Hepatocyte (in vitro differentiated cells): ENCODE data around the gene ESRP2. TPM values are rescaled to one million over a fixed set of nuclear protein-coding genes. Genes with fewer than 3 reads are reported as not detected.

Source experiments
- DNase-seq: peaks from one replicate; pipeline ENCODE4 v3.0.0-alpha.2; 2016; ENCODE audit warnings: low spot score
- H2AFZ ChIP-seq: fragments of 200-600 bp; sonication (generic); 2 replicates; pipeline ENCODE4 v1.6.0; 2016; ENCODE audit warnings: antibody characterized with exemption, mild to moderate bottlenecking
- H3K27ac ChIP-seq: fragments of 200-600 bp; sonication (generic); 2 replicates; pipeline ENCODE4 v1.5.1; 2016; ENCODE audit warnings: mild to moderate bottlenecking
- H3K27me3 ChIP-seq: fragments of 200-600 bp; sonication (generic); 2 replicates; pipeline ENCODE4 v1.6.1; 2016
- H3K36me3 ChIP-seq: fragments of 200-600 bp; sonication (generic); replicated peaks from 2 replicates; pipeline ENCODE4 v1.5.1; 2016; ENCODE audit warnings: low read depth; ENCODE audit not compliant: insufficient read depth
- H3K4me1 ChIP-seq: fragments of 200-600 bp; sonication (generic); 2 replicates; pipeline ENCODE4 v1.5.1; 2016; ENCODE audit warnings: mild to moderate bottlenecking, moderate library complexity; ENCODE audit not compliant: insufficient read depth
- H3K4me2 ChIP-seq: fragments of 200-600 bp; sonication (generic); 2 replicates; pipeline ENCODE4 v1.6.0; 2016
- H3K4me3 ChIP-seq: fragments of 200-600 bp; sonication (generic); 2 replicates; pipeline ENCODE4 v1.5.1; 2016; ENCODE audit warnings: mild to moderate bottlenecking
- H3K79me2 ChIP-seq: fragments of 200-600 bp; sonication (generic); 2 replicates; pipeline ENCODE4 v1.6.0; 2017; ENCODE audit warnings: mild to moderate bottlenecking
- H3K9me2 ChIP-seq: fragments of 200-600 bp; sonication (generic); replicated peaks from 2 replicates; pipeline ENCODE4 v1.6.0; 2017; ENCODE audit warnings: mild to moderate bottlenecking; ENCODE audit not compliant: insufficient read depth
- H3K9me3 ChIP-seq: fragments of 200-600 bp; sonication (generic); 2 replicates; pipeline ENCODE4 v1.5.1; 2016; ENCODE audit warnings: low read depth, mild to moderate bottlenecking
- H4K20me1 ChIP-seq: fragments of 200-600 bp; sonication (generic); 2 replicates; pipeline ENCODE4 v1.6.0; 2016; ENCODE audit warnings: mild to moderate bottlenecking; ENCODE audit not compliant: insufficient read depth, poor library complexity, severe bottlenecking
- EZH2 ChIP-seq: fragments of 200-600 bp; sonication (generic); IDR thresholded peaks from 2 replicates; pipeline ENCODE4 v1.6.1; 2016; ENCODE audit warnings: antibody characterized with exemption, mild to moderate bottlenecking, borderline replicate concordance
- EZH2phosphoT487 ChIP-seq: fragments of 200-600 bp; sonication (generic); IDR thresholded peaks from one replicate; pipeline ENCODE4 v1.6.1; 2018; ENCODE audit warnings: antibody characterized with exemption, mild to moderate bottlenecking, low read depth, moderate library complexity; ENCODE audit not compliant: unreplicated experiment, severe bottlenecking
- WGBS: methylation state at CpG from one replicate; pipeline ENCODE4 v1.1.6; 2016; ENCODE audit warnings: low lambda C conversion rate; ENCODE audit errors: missing lambda C conversion rate; 5-methylcytosine and 5-hydroxymethylcytosine counted together
- polyA plus RNA-seq: library from polyadenylated mRNA; unstranded; fragments of >200 nt; fragmentation: Nextera tagmentation; extraction: Ambion mirVana; gene quantifications from 2 replicates; pipeline ENCODE4 v1.2.1, GENCODE V29; 2016
- total RNA-seq: library from RNA; depleted of rRNA; stranded (reverse); fragments of >200 nt; gene quantifications from 2 replicates; pipeline ENCODE4 v1.2.3, GENCODE V29; 2014
- TF ChIP-seq, protein P1 (sequence below): fragments of 200-600 bp; sonication (generic); IDR thresholded peaks from 2 replicates; pipeline ENCODE4 v1.5.1; 2016; ENCODE audit warnings: antibody characterized with exemption, mild to moderate bottlenecking; ENCODE audit not compliant: poor library complexity

Gene ESRP2
- total and polyA plus RNA-seq, 2 experiments from 2014 or later = 39.5 to 52.4 TPM

DNA sequence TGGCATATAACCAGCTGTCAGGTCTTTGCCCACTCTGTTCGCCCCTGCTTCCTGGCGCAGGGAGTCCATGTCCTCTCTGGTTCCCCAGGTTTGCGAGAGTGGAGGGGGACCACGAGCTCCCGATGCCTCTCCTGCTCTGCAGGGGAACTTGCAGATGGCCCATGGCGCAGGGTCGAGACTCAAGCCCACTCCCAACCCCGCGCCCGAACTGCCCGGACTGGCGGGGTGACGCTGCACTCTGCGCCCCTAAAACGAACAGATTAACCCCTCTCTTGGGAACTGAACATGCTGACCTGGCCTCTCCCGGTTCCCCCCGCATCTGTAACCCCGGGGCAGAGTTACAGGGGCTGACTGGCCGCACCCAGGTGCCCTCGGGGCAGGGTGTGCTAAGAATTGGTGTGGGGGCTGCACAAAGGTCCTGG is 8.6 kb upstream of the ESRP2 start:
- WGBS = 19% methylated on average over 19 of the region's 20 CpGs
- Histone ChIP-seq H3K36me3 (no peaks in the 10 kb centered on the region), H2AFZ (peak overlapping the region; percentile 81), H3K79me2 (peaks cover 9% of the 10 kb centered on the region), H3K9me3 (no peaks in the 10 kb centered on the region), H3K4me3 (peak overlapping the region; percentile 96), H3K4me2 (peak overlapping the region; percentile 92), H3K4me1 (peaks cover 7% of the 10 kb centered on the region), H3K27me3 (no peaks in the 10 kb centered on the region), H3K27ac (no peak overlapping the region), H3K9me2 (no peaks in the 10 kb centered on the region), H4K20me1 (no peaks in the 10 kb centered on the region)
- DNase-seq = no peak
- no peak for TF ChIP-seq EZH2phosphoT487
- TF ChIP-seq, protein P1, sequence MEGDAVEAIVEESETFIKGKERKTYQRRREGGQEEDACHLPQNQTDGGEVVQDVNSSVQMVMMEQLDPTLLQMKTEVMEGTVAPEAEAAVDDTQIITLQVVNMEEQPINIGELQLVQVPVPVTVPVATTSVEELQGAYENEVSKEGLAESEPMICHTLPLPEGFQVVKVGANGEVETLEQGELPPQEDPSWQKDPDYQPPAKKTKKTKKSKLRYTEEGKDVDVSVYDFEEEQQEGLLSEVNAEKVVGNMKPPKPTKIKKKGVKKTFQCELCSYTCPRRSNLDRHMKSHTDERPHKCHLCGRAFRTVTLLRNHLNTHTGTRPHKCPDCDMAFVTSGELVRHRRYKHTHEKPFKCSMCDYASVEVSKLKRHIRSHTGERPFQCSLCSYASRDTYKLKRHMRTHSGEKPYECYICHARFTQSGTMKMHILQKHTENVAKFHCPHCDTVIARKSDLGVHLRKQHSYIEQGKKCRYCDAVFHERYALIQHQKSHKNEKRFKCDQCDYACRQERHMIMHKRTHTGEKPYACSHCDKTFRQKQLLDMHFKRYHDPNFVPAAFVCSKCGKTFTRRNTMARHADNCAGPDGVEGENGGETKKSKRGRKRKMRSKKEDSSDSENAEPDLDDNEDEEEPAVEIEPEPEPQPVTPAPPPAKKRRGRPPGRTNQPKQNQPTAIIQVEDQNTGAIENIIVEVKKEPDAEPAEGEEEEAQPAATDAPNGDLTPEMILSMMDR = no peak
- no peak for TF ChIP-seq EZH2

DNA sequence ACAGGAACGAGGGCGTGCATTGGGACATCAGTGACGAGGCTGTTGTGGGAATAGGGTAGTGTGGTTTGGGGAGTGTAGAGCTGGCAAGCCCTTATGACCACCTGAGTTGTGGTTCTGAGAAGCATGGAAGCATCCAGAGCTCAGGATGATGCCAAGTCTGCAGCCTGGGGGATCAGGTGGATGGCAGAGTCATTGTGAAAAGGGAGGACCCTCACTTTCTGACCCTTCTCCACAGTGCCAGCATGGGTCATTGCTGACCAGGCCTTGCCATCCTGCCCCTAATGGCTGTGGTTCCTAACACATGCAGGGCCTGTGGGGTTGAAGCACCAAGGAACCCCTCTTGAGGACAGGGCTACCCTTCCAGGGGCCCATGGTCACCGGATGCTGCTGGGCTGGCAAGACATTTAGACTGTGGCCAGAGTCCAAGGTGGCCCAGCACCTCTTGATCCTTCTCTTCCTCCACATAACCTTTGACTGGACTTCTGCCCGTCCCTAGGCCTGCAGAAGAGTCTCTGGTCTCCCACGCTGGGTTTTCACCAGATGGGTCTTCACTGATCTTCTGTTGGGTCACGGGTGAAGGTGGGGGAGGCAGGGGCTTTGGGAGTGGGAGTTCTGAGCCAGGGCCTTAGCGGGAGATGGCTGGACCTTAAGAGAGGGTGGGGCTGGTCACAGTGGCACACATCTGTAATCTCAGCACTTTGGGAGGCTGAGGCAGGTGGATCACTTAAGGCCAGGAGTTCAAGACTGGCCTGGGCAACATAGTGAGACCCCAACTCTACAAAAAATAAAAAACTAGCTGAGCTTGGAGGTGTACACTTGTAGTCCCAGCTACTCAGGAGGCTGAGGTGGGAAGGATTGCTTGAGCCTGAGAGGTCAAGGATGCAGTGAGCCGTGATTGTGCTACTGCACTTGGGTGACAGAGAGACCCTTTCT is 7.3 kb upstream of the ESRP2 start:
- DNase-seq = no peak
- H2AFZ ChIP-seq = no peak overlapping the region
- 91% methylated on average over 9 of the region's 9 CpGs for WGBS
- H3K79me2 ChIP-seq = peaks cover 9% of the 10 kb centered on the region
- no peak overlapping the region for H3K4me3 ChIP-seq
- no peaks in the 10 kb centered on the region for H3K36me3 ChIP-seq
- peaks cover 7% of the 10 kb centered on the region for H3K4me1 ChIP-seq
- no peak overlapping the region for H3K27ac ChIP-seq
- H3K27me3 ChIP-seq = no peaks in the 10 kb centered on the region
- no peaks in the 10 kb centered on the region for H3K9me3 ChIP-seq
- no peak overlapping the region for H3K4me2 ChIP-seq
- H3K9me2 ChIP-seq = no peaks in the 10 kb centered on the region
- no peaks in the 10 kb centered on the region for H4K20me1 ChIP-seq
- TF ChIP-seq, protein P1 = no peak
- TF ChIP-seq EZH2phosphoT487 (no peak), EZH2 (no peak)

DNA sequence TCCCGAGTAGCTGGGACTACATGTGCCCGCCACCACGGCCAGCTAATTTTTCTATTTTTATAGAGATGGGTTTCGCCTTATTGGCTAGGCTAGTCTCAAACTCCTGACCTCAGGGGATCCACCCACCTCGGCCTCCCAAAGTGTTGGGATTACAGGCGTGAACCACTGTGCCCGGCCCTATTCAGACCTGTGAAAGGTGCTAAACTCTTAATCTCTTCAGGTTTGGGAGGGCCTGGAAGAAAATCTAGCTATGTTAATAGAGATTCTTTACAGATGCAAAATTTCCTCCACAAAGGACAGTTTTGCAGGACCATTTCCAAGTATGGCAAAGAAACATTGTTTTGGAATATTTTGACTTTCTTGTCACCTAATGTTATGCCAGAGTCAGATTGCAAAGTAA is 6.2 kb upstream of the ESRP2 start:
- 87% methylated on average over 7 of the region's 7 CpGs for WGBS

More for the DNA sequence above, 6.2 kb upstream of the ESRP2 start:
- TF ChIP-seq, protein P1 = no peak
- no peak for TF ChIP-seq EZH2phosphoT487
- TF ChIP-seq EZH2 = no peak
- Histone ChIP-seq H2AFZ (no peak overlapping the region), H4K20me1 (no peaks in the 10 kb centered on the region), H3K27me3 (no peaks in the 10 kb centered on the region), H3K9me2 (no peaks in the 10 kb centered on the region), H3K36me3 (no peaks in the 10 kb centered on the region), H3K4me1 (peaks cover 12% of the 10 kb centered on the region), H3K79me2 (peaks cover 9% of the 10 kb centered on the region), H3K27ac (no peak overlapping the region), H3K4me2 (no peak overlapping the region), H3K9me3 (no peaks in the 10 kb centered on the region), H3K4me3 (no peak overlapping the region)
- DNase-seq = no peak
